Neural cell (in vitro differentiated cells): ENCODE measurements around the gene RCSD1.

Experiments used
- EZH2 ChIP-seq: fragments of 200-600, 300-800 bp; shearing (Covaris generic), sonication (generic); IDR thresholded peaks from 2 replicates; pipeline ENCODE4 v1.6.1; 2014; ENCODE audit warnings: antibody characterized with exemption, low read length, borderline replicate concordance, mild to moderate bottlenecking; ENCODE audit not compliant: insufficient read depth, poor library complexity, severe bottlenecking
- MXI1 ChIP-seq: fragments of 450-650 bp; conservative IDR thresholded peaks from 2 replicates; pipeline ENCODE4 v1.6.1; 2014; ENCODE audit warnings: antibody characterized with exemption, mild to moderate bottlenecking; ENCODE audit not compliant: poor library complexity, severe bottlenecking
- TF ChIP-seq, protein P1 (sequence below): fragments of 450-650 bp; IDR thresholded peaks from 2 replicates; pipeline ENCODE4 v1.5.1; 2014; ENCODE audit warnings: antibody characterized with exemption, mild to moderate bottlenecking, moderate library complexity; ENCODE audit not compliant: poor library complexity, severe bottlenecking

DNA sequence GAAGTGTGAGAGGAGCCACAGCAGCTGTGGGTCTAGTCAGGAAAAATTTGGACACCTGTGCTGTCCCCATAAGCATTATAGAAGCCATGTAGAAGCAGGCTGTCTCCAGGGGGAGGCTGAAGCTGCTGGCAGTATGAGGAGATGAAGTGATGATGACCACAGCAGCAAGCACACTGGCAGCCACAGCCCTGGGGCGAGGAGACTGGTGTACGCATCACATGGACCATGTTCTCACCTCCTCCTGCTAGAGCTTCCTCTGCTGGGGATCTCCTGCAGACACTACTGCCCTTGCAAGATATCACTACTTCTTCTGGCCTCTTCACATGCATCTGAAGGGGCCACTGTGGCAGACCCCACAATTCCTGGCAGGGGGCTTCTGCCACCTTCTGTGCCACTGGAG lies 42.7 kb upstream of the RCSD1 start:
- TF ChIP-seq, protein P1, sequence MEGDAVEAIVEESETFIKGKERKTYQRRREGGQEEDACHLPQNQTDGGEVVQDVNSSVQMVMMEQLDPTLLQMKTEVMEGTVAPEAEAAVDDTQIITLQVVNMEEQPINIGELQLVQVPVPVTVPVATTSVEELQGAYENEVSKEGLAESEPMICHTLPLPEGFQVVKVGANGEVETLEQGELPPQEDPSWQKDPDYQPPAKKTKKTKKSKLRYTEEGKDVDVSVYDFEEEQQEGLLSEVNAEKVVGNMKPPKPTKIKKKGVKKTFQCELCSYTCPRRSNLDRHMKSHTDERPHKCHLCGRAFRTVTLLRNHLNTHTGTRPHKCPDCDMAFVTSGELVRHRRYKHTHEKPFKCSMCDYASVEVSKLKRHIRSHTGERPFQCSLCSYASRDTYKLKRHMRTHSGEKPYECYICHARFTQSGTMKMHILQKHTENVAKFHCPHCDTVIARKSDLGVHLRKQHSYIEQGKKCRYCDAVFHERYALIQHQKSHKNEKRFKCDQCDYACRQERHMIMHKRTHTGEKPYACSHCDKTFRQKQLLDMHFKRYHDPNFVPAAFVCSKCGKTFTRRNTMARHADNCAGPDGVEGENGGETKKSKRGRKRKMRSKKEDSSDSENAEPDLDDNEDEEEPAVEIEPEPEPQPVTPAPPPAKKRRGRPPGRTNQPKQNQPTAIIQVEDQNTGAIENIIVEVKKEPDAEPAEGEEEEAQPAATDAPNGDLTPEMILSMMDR = no peak
- TF ChIP-seq MXI1 = no peak
- no peak for TF ChIP-seq EZH2
